ENCODE results near the gene ACSM4. TPM values are rescaled to one million over a fixed set of nuclear protein-coding genes. Genes with fewer than 3 reads are reported as not detected.

Gene ACSM4
- total and polyA plus RNA-seq, 2 donors (not counting 1 experiment from before 2014, with no cell fraction given): not detected

GRCh38 chr12:7361265-7361664, 57.4 kb downstream of the ACSM4 start:
- Histone ChIP-seq H3K4me2 (ENCODE audit: extremely low read depth, insufficient read depth, low read length) (no peak overlapping the region), H3K9me3 (ENCODE audit: control insufficient read depth, insufficient read depth, low read depth, low read length) (no peaks in the 10 kb centered on the region), H3K27ac (ENCODE audit: insufficient read depth, low read length) (no peak overlapping the region), H3K4me1 (ENCODE audit: control insufficient read depth, extremely low read depth, insufficient read depth, low read length) (no peaks in the 10 kb centered on the region), H3K79me2 (ENCODE audit: control insufficient read depth, insufficient read depth, low read length) (no peaks in the 10 kb centered on the region), H3K9ac (ENCODE audit: insufficient read depth, low read length) (no peak overlapping the region), H4K20me1 (ENCODE audit: control insufficient read depth, extremely low read depth, insufficient read depth, low read length) (no peaks in the 10 kb centered on the region), H3K27me3 (ENCODE audit: control insufficient read depth, insufficient read depth, low read length) (no peaks in the 10 kb centered on the region), H3K36me3 (ENCODE audit: control insufficient read depth, insufficient read depth, low read length) (no peaks in the 10 kb centered on the region), H2AFZ (ENCODE audit: low read length) (no peak overlapping the region), H3K4me3 (replicated peaks in 1 of 4; ENCODE audit: control extremely low read depth in 1 of 4, insufficient read depth in 1 of 4, low read depth in 3 of 4, low read length in 4 of 4) (no peak overlapping the region)
- DNase-seq (ENCODE audit: low read depth in 2 of 2): no peak
- TF ChIP-seq, protein P1, sequence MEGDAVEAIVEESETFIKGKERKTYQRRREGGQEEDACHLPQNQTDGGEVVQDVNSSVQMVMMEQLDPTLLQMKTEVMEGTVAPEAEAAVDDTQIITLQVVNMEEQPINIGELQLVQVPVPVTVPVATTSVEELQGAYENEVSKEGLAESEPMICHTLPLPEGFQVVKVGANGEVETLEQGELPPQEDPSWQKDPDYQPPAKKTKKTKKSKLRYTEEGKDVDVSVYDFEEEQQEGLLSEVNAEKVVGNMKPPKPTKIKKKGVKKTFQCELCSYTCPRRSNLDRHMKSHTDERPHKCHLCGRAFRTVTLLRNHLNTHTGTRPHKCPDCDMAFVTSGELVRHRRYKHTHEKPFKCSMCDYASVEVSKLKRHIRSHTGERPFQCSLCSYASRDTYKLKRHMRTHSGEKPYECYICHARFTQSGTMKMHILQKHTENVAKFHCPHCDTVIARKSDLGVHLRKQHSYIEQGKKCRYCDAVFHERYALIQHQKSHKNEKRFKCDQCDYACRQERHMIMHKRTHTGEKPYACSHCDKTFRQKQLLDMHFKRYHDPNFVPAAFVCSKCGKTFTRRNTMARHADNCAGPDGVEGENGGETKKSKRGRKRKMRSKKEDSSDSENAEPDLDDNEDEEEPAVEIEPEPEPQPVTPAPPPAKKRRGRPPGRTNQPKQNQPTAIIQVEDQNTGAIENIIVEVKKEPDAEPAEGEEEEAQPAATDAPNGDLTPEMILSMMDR (conservative IDR thresholded peaks at IDR 0.05 in 1 of 2, IDR thresholded peaks at IDR 0.05 in 1 of 2; ENCODE audit: low read depth in 1 of 2, low read length in 2 of 2): no peak
- no peak for TF ChIP-seq EZH2 (IDR thresholded peaks at IDR 0.05; ENCODE audit: low read length, missing control alignments)

- H3K4me2 ChIP-seq (ENCODE audit: extremely low read depth, insufficient read depth, low read length): no peak overlapping the region
- H3K27ac ChIP-seq (ENCODE audit: insufficient read depth, low read length): no peak overlapping the region
- H3K27me3 ChIP-seq (ENCODE audit: control insufficient read depth, insufficient read depth, low read length): no peaks in the 10 kb centered on the region
- no peak for DNase-seq (ENCODE audit: low read depth in 2 of 2)
- H2AFZ ChIP-seq (ENCODE audit: low read length): no peak overlapping the region
- H3K9ac ChIP-seq (ENCODE audit: insufficient read depth, low read length): no peak overlapping the region
- no peaks in the 10 kb centered on the region for H4K20me1 ChIP-seq (ENCODE audit: control insufficient read depth, extremely low read depth, insufficient read depth, low read length)
- H3K36me3 ChIP-seq (ENCODE audit: control insufficient read depth, insufficient read depth, low read length): no peaks in the 10 kb centered on the region
- no peaks in the 10 kb centered on the region for H3K4me1 ChIP-seq (ENCODE audit: control insufficient read depth, extremely low read depth, insufficient read depth, low read length)
- H3K9me3 ChIP-seq (ENCODE audit: control insufficient read depth, insufficient read depth, low read depth, low read length): no peaks in the 10 kb centered on the region
- no peak overlapping the region for H3K4me3 ChIP-seq (replicated peaks in 1 of 4; ENCODE audit: control extremely low read depth in 1 of 4, insufficient read depth in 1 of 4, low read depth in 3 of 4, low read length in 4 of 4)
- no peak for TF ChIP-seq EZH2 (IDR thresholded peaks at IDR 0.05; ENCODE audit: low read length, missing control alignments)
- TF ChIP-seq, protein P1 (conservative IDR thresholded peaks at IDR 0.05 in 1 of 2, IDR thresholded peaks at IDR 0.05 in 1 of 2; ENCODE audit: low read depth in 1 of 2, low read length in 2 of 2): no peak
- H3K79me2 ChIP-seq (ENCODE audit: control insufficient read depth, insufficient read depth, low read length): no peaks in the 10 kb centered on the region
Measured at GRCh38 chr12:7362734-7363133, 58.9 kb downstream of the ACSM4 start.

DNA sequence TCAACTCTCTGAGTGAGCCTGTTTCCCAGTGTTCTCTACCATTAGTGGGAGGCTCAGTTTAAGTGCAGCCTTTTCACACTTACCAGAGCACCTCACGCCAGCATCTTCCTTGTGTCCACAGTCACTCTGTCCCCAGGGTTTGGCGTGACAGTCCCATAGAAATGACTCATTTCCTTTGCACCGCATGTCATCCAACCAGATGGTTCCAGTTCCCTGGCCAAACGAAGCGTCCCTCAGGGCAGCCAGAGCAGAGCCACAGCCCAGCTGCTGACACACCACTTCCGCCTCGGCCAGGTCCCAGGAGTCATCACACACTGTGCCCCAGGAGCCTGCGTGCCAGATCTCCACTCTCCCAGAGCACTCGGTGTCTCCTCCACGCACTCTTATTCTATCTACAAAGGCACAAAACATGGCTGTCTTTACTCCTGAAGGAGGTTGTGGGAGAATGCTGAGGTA, 65.4 kb downstream of the ACSM4 start:
- no peak overlapping the region for H3K27ac ChIP-seq (ENCODE audit: insufficient read depth, low read length)
- no peaks in the 10 kb centered on the region for H4K20me1 ChIP-seq (ENCODE audit: control insufficient read depth, extremely low read depth, insufficient read depth, low read length)
- no peak for DNase-seq (ENCODE audit: low read depth in 2 of 2)
- TF ChIP-seq EZH2 (IDR thresholded peaks at IDR 0.05; ENCODE audit: low read length, missing control alignments): no peak
- TF ChIP-seq, protein P1 (conservative IDR thresholded peaks at IDR 0.05 in 1 of 2, IDR thresholded peaks at IDR 0.05 in 1 of 2; ENCODE audit: low read depth in 1 of 2, low read length in 2 of 2): no peak
- H3K4me1 ChIP-seq (ENCODE audit: control insufficient read depth, extremely low read depth, insufficient read depth, low read length): peaks cover 2% of the 10 kb centered on the region
- no peaks in the 10 kb centered on the region for H3K36me3 ChIP-seq (ENCODE audit: control insufficient read depth, insufficient read depth, low read length)
- H3K4me2 ChIP-seq (ENCODE audit: extremely low read depth, insufficient read depth, low read length): no peak overlapping the region
- H3K27me3 ChIP-seq (ENCODE audit: control insufficient read depth, insufficient read depth, low read length): no peaks in the 10 kb centered on the region
- no peak overlapping the region for H3K4me3 ChIP-seq (replicated peaks in 1 of 4; ENCODE audit: control extremely low read depth in 1 of 4, insufficient read depth in 1 of 4, low read depth in 3 of 4, low read length in 4 of 4)
- no peaks in the 10 kb centered on the region for H3K79me2 ChIP-seq (ENCODE audit: control insufficient read depth, insufficient read depth, low read length)
- H3K9ac ChIP-seq (ENCODE audit: insufficient read depth, low read length): no peak overlapping the region
- peak overlapping the region; percentile 48 for H2AFZ ChIP-seq (ENCODE audit: low read length)
- no peaks in the 10 kb centered on the region for H3K9me3 ChIP-seq (ENCODE audit: control insufficient read depth, insufficient read depth, low read depth, low read length)
